PC-9 (cell line): ENCODE data around the gene HLA-DOB.

Experiments
- EZH2 ChIP-seq: fragments of 200-600 bp; sonication (generic); IDR thresholded peaks from 2 replicates; pipeline ENCODE4 v1.8.0; 2017; ENCODE audit warnings: antibody characterized with exemption, low read depth
- TF ChIP-seq, protein P1 (sequence below): fragments of 200-600 bp; sonication (generic); conservative IDR thresholded peaks from 2 replicates; pipeline ENCODE4 v1.6.1; 2017; ENCODE audit warnings: mixed run types, antibody characterized with exemption, mild to moderate bottlenecking, moderate library complexity

DNA sequence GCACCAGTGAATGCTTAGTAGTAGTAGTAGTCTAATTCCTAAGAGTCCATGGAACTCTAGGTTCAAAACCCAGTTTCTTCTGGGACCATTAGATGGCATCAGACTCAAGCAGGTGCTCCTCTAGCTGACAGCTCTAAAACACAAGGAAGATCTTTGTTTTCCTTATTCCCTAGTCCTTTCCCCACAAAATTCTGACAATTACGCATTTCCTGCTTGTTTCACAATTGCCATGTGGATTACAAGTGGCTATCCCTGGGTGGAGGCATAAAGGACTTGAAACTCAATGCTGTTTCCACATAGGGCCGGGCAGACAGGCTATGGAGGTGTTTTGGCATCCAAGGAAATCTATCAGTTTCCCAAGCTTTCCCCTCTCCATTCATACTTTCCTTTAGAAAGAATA is 9.2 kb upstream of the HLA-DOB start:
- TF ChIP-seq, protein P1, sequence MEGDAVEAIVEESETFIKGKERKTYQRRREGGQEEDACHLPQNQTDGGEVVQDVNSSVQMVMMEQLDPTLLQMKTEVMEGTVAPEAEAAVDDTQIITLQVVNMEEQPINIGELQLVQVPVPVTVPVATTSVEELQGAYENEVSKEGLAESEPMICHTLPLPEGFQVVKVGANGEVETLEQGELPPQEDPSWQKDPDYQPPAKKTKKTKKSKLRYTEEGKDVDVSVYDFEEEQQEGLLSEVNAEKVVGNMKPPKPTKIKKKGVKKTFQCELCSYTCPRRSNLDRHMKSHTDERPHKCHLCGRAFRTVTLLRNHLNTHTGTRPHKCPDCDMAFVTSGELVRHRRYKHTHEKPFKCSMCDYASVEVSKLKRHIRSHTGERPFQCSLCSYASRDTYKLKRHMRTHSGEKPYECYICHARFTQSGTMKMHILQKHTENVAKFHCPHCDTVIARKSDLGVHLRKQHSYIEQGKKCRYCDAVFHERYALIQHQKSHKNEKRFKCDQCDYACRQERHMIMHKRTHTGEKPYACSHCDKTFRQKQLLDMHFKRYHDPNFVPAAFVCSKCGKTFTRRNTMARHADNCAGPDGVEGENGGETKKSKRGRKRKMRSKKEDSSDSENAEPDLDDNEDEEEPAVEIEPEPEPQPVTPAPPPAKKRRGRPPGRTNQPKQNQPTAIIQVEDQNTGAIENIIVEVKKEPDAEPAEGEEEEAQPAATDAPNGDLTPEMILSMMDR: peak; percentile 42; the same call in 1 of the 2 replicates
- TF ChIP-seq EZH2: no peak
